Lung (tissue), 12 donors: ENCODE measurements around the gene FIGLA. TPM values are rescaled to one million over a fixed set of nuclear protein-coding genes. Genes with fewer than 3 reads are reported as not detected.

Experiments
- ATAC-seq: fragments of 200-7000 bp; cut with Tn5 transposase; one replicate; pipeline ENCODE4 v1.9.1; 2020; ENCODE audit warnings: moderate number of reproducible peaks; ENCODE audit not compliant: insufficient read depth, low FRiP score
- DNase-seq, 3 donors: peaks; one replicate each; pipeline ENCODE4 v3.0.0-alpha.2; 2013 to 2017
- H3K27ac ChIP-seq, 2 donors: one replicate each; pipeline ENCODE4 v1.5.1; 2013; ENCODE audit warnings: mild to moderate bottlenecking in 2 of 2, moderate library complexity in 2 of 2, control low read depth in 1 of 2, inconsistent platforms in 1 of 2, low read depth in 1 of 2, low read length in 1 of 2
- H3K27me3 ChIP-seq, 3 donors: one replicate each; pipeline ENCODE4 v1.5.1; 2013; ENCODE audit warnings: low read length in 2 of 3; ENCODE audit not compliant: control insufficient read depth in 3 of 3, insufficient read depth in 3 of 3
- H3K36me3 ChIP-seq, 4 donors: one replicate each; pipeline ENCODE4 v1.5.1; 2013; ENCODE audit warnings: low read length in 4 of 4, mild to moderate bottlenecking in 1 of 4, moderate library complexity in 1 of 4; ENCODE audit not compliant: control insufficient read depth in 4 of 4, insufficient read depth in 4 of 4
- H3K4me1 ChIP-seq, 5 donors: one replicate each; pipeline ENCODE4 v1.5.1; 2013; ENCODE audit warnings: low read length in 5 of 5, mild to moderate bottlenecking in 2 of 5, moderate library complexity in 1 of 5; ENCODE audit not compliant: control insufficient read depth in 5 of 5, insufficient read depth in 5 of 5
- H3K4me3 ChIP-seq: one replicate; pipeline ENCODE4 v1.5.1; 2013; ENCODE audit warnings: mild to moderate bottlenecking, control low read depth, moderate library complexity
- H3K9ac ChIP-seq, 2 donors: one replicate each; pipeline ENCODE4 v1.5.1; 2013; ENCODE audit warnings: low read length in 2 of 2, control low read depth in 1 of 2; ENCODE audit not compliant: insufficient read depth in 1 of 2
- H3K9me3 ChIP-seq, 4 donors: one replicate each; pipeline ENCODE4 v1.5.1; 2013; ENCODE audit warnings: low read length in 3 of 4, mild to moderate bottlenecking in 1 of 4, moderate library complexity in 1 of 4; ENCODE audit not compliant: control insufficient read depth in 4 of 4, insufficient read depth in 3 of 4
- WGBS, 2 donors: extraction: QIAGEN DNeasy Blood & Tissue Kit; methylation state at CpG; one replicate each; pipeline ENCODE4 v1.1.7; 2013; 5-methylcytosine and 5-hydroxymethylcytosine counted together
- polyA plus RNA-seq, 2 donors: library from polyadenylated mRNA; stranded (reverse); fragments of 200-250 nt; gene quantifications; one replicate each; pipeline ENCODE4 v1.2.1, GENCODE V29; 2013
- total RNA-seq, 2 donors: library from RNA; depleted of rRNA in 1 of 2; stranded (reverse); fragments of >200 nt in 1 of 2; gene quantifications; one replicate each; pipeline ENCODE4 v1.2.1, GENCODE V29; 2014 to 2021
- TF ChIP-seq, protein P1 (sequence below): IDR thresholded peaks from 2 replicates; pipeline ENCODE4 v1.5.1; 2012; ENCODE audit warnings: mild to moderate bottlenecking; ENCODE audit errors: control extremely low read depth, extremely low read depth
- donor health status: control.
- donor health status: control.
- donor health status: Bipolar disorder and iron deficiency.
- donor health status: healthy.
- donor health status: DM: yes; HTN: yes; CAD: no.

FIGLA gene
- total and polyA plus RNA-seq, 4 donors, result 0.31 to 0.53 TPM; not detected in 2

DNA sequence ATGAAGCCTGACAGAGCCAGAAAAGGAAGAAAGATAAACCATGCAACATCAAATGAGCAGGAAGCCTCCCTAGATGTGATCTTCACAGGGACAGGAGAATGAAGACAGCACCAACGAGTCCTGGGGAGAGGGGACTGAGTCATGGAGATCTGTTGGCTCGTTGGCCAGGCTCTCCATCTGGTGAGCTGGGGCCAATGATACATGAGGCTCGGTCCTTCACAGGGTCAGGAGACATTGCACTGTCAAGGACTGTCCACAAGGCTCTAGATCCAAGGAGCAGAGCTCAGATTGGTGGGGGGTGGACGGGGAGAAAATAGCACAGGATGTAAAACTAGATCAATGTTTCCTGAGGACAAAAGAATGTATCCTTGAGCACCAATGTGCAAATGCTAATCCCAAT lies 44.4 kb upstream of the FIGLA start:
- H3K27ac ChIP-seq, result no peak overlapping the region
- H3K4me3 ChIP-seq, result no peak overlapping the region
- DNase-seq (no peak), ATAC-seq (no peak)
- TF ChIP-seq, protein P1, sequence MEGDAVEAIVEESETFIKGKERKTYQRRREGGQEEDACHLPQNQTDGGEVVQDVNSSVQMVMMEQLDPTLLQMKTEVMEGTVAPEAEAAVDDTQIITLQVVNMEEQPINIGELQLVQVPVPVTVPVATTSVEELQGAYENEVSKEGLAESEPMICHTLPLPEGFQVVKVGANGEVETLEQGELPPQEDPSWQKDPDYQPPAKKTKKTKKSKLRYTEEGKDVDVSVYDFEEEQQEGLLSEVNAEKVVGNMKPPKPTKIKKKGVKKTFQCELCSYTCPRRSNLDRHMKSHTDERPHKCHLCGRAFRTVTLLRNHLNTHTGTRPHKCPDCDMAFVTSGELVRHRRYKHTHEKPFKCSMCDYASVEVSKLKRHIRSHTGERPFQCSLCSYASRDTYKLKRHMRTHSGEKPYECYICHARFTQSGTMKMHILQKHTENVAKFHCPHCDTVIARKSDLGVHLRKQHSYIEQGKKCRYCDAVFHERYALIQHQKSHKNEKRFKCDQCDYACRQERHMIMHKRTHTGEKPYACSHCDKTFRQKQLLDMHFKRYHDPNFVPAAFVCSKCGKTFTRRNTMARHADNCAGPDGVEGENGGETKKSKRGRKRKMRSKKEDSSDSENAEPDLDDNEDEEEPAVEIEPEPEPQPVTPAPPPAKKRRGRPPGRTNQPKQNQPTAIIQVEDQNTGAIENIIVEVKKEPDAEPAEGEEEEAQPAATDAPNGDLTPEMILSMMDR, result no peak
- no peaks in the 10 kb centered on the region for H3K36me3 ChIP-seq
- peaks cover 0 to 9% (median 0%) of the 10 kb centered on the region in 3 donors for H3K27me3 ChIP-seq
- no peaks in the 10 kb centered on the region for H3K9me3 ChIP-seq
- WGBS, 2 donors, result 65 to 70% methylated on average over 4 of the region's 4 CpGs
- H3K9ac ChIP-seq, result no peak overlapping the region
- H3K4me1 ChIP-seq, result peaks cover 0 to 2% (median 0%) of the 10 kb centered on the region in 5 donors

- Histone ChIP-seq H3K36me3 (no peaks in the 10 kb centered on the region), H3K27ac (no peak overlapping the region), H3K27me3 (peaks cover 0 to 9% (median 0%) of the 10 kb centered on the region in 3 donors), H3K4me1 (peaks cover 0 to 2% (median 0%) of the 10 kb centered on the region in 5 donors), H3K9ac (no peak overlapping the region), H3K4me3 (no peak overlapping the region), H3K9me3 (no peaks in the 10 kb centered on the region)
- ATAC-seq, result no peak
- TF ChIP-seq, protein P1, result no peak
- WGBS, 2 donors, result 87 to 91% methylated on average over 2 of the region's 2 CpGs
- DNase-seq, result no peak
Measured at GRCh38 chr2:70834106-70834505, 43.7 kb upstream of the FIGLA start.

DNA sequence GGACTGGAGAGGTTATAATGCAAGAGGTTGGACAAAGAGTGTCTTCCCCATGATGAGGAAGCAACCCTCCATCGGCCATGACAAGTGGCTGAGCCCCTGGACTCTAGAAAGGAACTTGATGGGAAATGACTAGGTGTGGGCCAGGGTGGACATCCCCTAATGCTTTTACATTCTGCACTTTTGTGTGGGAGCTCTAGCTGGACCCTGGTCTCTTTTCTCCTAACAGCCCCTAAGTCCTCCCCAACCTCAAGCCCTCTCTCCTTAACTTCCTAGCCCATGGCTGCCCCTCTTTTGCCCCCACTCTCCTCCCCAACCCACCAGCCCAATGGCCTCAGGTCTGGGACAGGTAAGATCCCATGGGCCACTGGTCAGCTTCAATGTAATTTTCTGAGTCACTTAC lies 42.8 kb upstream of the FIGLA start:
- Histone ChIP-seq H3K4me1 (peaks cover 0 to 2% (median 0%) of the 10 kb centered on the region in 5 donors), H3K27ac (no peak overlapping the region), H3K9ac (no peak overlapping the region), H3K4me3 (no peak overlapping the region), H3K9me3 (no peaks in the 10 kb centered on the region), H3K36me3 (no peaks in the 10 kb centered on the region), H3K27me3 (peaks cover 0 to 9% (median 0%) of the 10 kb centered on the region in 3 donors)
- ATAC-seq, result no peak
- WGBS, 2 donors, result 46 to 91% methylated on average over 1 of the region's 1 CpG
- no peak for DNase-seq
- TF ChIP-seq, protein P1, result no peak

DNA sequence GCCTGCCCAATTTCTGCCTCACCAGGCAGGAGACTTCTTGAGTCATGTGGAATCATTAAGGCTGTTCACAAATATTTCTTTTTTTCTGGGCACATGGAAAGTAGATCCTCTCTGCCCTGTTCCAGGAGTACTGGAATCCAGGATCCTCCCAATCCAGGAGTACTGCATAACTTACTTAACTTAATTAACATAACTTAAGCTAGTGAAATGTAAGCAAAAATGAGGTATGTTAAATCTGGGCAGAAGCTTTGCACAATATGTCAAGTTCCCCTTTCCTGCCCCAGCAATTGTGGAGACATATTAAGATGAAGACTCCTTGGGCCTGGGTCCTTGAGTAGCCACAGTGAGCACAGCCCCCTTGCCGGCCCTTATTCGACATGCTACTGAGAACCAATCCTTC lies 41.9 kb upstream of the FIGLA start:
- TF ChIP-seq, protein P1, result no peak
- Histone ChIP-seq H3K9ac (no peak overlapping the region), H3K4me1 (peaks cover 0 to 3% (median 0%) of the 10 kb centered on the region in 5 donors), H3K4me3 (no peak overlapping the region), H3K9me3 (no peaks in the 10 kb centered on the region), H3K36me3 (no peaks in the 10 kb centered on the region), H3K27me3 (peaks cover 0 to 11% (median 0%) of the 10 kb centered on the region in 3 donors), H3K27ac (no peak overlapping the region)
- no peak for DNase-seq
- 90 to 98% methylated on average over 2 of the region's 2 CpGs for WGBS, 2 donors
- ATAC-seq, result no peak
